Bone marrow (tissue), 2 donors: ENCODE measurements around the gene PDZD2.

ENCODE experiments used
- DNase-seq, 2 donors: peaks; one replicate each; lab custom pipeline; 2025; lab: John Stamatoyannopoulos, UW

PDZD2 gene

GRCh38 chr5:31638345-31638744 lies 586 bp upstream of the PDZD2 start:
- no peak for DNase-seq

- no peak for DNase-seq
Observed at GRCh38 chr5:31639481-31640411, 815 bp downstream of the PDZD2 start.

GRCh38 chr5:31640573-31640972 lies 1.6 kb downstream of the PDZD2 start:
- DNase-seq: no peak

GRCh38 chr5:31641059-31641458 lies 2.1 kb downstream of the PDZD2 start:
- DNase-seq: no peak

GRCh38 chr5:31641575-31641974 lies 2.6 kb downstream of the PDZD2 start:
- DNase-seq: no peak

GRCh38 chr5:31645420-31646081 lies 6.6 kb downstream of the PDZD2 start:
- no peak for DNase-seq

GRCh38 chr5:31648326-31648725 lies 9.4 kb downstream of the PDZD2 start:
- DNase-seq: no peak

- no peak for DNase-seq
Observed at GRCh38 chr5:31651241-31651640, 12.3 kb downstream of the PDZD2 start.

GRCh38 chr5:31655491-31655890 lies 16.6 kb downstream of the PDZD2 start:
- no peak for DNase-seq

GRCh38 chr5:31656806-31657205 lies 17.9 kb downstream of the PDZD2 start:
- DNase-seq: no peak

- DNase-seq: no peak
Observed at GRCh38 chr5:31657315-31657979, 18.5 kb downstream of the PDZD2 start.

- no peak for DNase-seq
Observed at GRCh38 chr5:31661257-31661656, 22.3 kb downstream of the PDZD2 start.

- DNase-seq: no peak
Observed at GRCh38 chr5:31663519-31663918, 24.6 kb downstream of the PDZD2 start.

- DNase-seq: no peak
Observed at GRCh38 chr5:31664566-31664965, 25.6 kb downstream of the PDZD2 start.

- DNase-seq: no peak
Observed at GRCh38 chr5:31671339-31671741, 32.4 kb downstream of the PDZD2 start.

- DNase-seq: no peak
Observed at GRCh38 chr5:31674371-31674951, 35.5 kb downstream of the PDZD2 start.

- no peak for DNase-seq
Observed at GRCh38 chr5:31675472-31675871, 36.5 kb downstream of the PDZD2 start.

- no peak for DNase-seq
Observed at GRCh38 chr5:31678180-31678579, 39.2 kb downstream of the PDZD2 start.

GRCh38 chr5:31680528-31680927 lies 41.6 kb downstream of the PDZD2 start:
- DNase-seq: no peak

GRCh38 chr5:31682025-31682424 lies 43.1 kb downstream of the PDZD2 start:
- DNase-seq: no peak

- no peak for DNase-seq
Observed at GRCh38 chr5:31682851-31683250, 43.9 kb downstream of the PDZD2 start.

GRCh38 chr5:31688515-31689092 lies 49.7 kb downstream of the PDZD2 start:
- DNase-seq: no peak
